Measurements from ENCODE around the gene CRLF1.

DNA sequence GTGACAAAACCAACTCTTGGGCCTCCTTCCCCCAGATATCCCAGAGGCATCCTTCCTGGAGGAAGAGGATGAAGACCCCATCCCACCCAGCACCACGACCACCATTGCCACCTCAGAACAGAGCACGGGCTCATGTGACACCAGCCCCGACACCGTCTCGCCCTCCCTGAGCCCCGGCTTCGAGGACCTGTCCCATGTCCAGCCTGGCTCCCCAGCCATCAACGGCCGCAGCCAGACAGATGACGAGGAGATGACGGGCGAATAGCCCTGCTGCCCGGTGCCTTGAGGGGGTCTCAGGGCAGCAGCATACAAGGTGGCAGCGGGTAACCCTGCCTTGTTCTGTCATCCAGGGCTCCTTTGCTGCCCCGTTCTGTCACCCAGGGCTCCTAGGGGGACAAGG lies 38.2 kb downstream of the CRLF1 start:
- TF ChIP-seq EZH2phosphoT487 (IDR thresholded peaks at IDR 0.05; ENCODE audit: insufficient read depth, low read depth) (no peak), EZH2 (IDR thresholded peaks at IDR 0.05; ENCODE audit: insufficient read depth, poor library complexity, severe bottlenecking) (no peak)

All from GM23248 (cell line).